ELR (cell line): ENCODE data around the gene PTK7.

Experiments
- DNase-seq: peaks from one replicate; pipeline ENCODE4 v3.0.0-alpha.2; 2015; ENCODE audit warnings: low read depth

Gene PTK7

DNA sequence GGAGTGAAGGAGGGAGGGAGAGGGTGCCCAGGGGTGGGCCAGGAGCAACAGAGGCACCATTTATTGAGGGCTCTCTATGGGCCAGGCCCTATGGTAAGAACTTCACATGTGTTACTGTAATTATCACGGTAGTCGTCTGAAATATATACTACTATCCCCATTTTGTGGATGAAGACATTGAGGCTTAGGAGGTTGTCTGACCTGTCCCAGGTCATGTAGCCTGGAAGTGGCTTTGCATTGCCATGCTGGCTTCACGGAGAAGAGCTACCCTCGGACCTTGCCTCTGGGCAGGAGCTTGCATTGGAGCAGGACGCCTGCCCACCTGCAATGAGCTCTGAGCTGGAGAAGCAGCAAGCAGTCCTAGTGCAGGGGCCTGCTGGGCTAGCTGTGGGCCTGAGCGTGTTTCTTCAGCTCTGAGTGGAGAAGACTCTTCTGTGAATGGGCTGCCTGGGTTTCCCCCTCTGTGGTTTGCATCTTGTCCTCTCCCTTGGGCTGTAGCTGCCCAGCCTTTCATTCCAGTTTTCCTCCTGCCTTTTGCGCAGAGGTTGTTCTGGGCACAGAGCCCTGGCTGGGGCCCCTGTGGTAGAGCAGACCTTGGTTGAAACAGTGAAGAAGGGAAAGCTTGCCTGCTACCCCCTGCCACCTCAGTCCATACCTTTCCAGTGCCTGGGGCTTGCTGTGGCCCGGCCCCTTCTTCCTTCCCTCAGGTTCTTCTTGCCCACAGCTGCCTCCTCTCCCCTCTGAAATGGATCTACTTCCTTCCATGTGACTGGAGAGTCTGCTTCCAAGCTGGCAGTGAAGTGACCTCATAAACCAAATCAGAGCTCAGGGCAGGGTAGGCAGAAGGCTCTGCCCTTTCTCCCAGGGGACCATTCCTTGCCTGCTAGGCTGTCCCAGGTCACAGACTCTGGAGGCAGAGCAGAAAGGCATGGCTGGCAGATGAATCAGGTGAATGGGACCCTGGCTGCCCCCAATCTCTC lies 70.9 kb downstream of the PTK7 start:
- no peak for DNase-seq

DNA sequence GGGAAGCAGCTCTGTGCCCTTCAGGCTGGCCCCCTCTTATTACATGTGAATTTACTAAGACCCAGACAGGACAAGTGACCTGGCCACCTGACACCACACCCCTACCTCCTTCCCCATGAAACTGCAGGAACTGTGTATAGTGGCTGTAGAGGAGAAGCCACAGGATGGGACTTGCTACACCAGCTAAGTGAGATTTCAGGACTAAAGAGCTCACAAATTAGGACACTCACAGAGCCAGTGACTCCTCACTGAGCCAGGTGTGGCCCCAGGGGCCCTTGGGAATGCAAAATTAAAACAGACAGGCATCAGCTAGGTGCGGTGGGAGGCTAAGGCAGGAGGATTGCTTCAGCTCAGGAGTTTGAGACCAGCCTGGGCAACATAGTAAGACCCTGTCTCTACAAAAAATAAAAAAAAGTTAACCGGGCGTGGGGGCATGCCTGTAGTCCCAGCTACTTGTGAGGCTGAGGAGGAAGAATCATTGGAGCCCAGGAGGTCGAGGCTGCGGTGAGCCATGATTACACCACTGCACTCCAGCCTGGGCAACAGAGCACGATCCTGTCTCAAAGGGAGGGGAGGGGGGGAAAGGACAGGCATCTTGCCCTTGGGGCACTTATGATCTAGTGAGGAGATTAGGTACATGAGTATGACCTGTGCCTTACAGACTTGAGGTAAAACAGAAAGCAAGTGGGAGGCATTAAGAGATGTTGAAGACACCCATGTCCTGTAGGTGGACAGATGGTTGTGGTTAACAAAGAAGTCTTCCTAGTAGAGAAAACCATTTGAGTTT lies 71.8 kb downstream of the PTK7 start:
- no peak for DNase-seq

DNA sequence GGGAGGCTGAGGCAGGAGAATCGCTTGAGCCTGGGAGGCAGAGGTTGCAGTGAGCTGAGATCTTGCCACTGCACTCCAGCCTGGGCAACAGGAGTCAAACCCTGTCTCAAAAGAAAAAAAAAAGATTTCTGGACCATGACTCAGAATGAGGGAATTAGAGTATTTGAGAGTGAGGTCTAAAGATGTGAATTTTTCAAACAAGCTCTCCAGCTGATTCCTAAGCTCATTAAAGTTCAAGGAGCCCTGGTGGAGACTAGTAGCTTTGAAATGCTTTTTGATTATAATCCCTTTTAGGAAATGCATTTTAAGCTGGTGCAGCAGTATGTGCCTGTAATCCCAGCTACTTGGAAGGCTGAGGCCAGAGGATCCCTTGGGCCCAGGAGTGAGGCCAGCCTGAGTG lies 73.2 kb downstream of the PTK7 start:
- DNase-seq = peak; percentile 47

DNA sequence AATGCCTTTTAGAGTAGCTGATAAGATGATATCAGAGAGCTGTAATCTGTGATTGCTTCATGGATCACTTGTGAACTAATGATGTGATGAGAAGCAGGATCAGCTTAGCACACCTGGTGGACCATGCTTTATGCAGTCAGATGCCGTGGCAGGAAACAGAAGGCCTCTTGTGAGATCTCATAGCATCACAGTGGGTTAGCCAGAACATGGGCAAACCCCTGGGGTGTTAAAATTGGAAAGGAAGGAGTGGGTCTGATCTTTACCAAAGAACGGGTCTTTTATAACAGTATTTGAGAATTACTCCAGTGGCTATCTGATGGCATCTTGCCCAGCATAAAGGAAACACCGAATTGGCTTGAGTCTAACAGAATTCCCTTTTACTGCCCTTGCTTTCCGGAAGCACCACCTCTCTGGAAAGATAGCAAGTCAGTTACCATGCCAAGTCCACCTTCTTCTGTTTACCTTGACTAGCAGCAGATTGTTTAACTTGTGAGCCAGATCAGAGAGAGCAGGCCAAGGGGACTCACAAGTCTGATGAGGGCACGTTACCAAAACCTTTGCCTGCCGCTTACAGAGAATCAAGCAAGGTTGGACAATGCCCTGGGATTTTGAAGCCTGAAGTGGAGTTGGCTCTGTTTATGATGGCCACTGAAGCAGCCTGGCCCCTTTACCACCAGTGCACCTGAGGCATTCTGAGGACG lies 74.1 kb downstream of the PTK7 start:
- DNase-seq = no peak

DNA sequence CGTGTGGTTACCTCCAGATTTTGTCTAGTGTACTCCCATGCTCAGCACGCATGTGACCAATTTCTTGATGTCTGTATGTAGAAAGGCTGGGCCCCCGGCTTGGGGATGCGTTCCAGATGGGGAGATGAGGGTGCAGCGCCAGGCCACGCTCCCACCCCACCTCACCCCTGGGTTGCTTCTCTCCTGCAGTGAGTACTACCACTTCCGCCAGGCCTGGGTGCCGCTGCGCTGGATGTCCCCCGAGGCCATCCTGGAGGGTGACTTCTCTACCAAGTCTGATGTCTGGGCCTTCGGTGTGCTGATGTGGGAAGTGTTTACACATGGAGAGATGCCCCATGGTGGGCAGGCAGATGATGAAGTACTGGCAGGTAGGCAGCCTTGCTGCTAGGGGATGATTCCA lies 83.5 kb downstream of the PTK7 start:
- DNase-seq = no peak

DNA sequence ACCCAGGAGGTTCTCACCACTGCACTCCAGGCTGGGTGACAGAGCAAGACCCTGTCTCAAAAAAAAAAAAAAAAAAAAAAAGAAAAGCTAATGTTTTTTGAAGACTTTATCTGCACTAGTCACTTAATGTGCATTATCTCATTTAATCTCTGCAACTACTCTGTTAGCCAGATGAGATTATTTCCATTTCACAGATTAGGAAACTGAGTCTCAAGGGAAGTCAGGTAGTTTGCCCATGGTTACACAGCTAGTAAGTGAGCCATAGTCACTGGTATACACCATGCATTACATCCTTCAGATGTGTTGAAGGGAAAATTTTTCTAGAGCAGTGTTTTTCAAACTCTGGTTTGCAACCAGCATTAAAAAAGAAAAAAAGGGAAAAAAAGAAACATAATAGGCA lies 87.8 kb downstream of the PTK7 start:
- no peak for DNase-seq

DNA sequence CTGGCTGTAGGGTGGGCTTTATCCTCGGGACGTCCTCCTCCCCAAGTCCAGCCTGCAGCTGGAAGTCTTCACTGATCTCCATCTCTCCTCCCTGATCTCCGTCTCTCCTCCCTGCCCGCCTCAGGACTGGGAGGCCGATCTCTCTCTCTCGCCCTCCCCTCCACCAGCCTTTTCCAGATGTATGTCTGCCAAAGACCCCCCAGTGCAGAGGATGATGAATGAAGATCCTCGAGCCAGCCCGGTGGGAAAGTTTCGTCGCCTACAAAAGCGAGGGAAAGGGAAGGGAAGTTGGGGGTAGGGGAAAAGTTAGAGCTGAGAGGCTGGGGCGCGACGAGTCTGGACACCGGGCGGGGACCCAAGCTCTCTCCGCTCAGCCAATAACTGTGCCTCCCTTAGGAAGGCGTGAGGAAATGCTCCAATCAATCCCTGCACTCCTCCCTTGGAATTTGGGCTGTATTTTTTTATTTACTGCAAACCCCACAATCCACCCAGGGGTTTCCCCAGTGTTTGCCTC lies 94.4 kb downstream of the PTK7 start:
- peak; percentile 90 for DNase-seq

DNA sequence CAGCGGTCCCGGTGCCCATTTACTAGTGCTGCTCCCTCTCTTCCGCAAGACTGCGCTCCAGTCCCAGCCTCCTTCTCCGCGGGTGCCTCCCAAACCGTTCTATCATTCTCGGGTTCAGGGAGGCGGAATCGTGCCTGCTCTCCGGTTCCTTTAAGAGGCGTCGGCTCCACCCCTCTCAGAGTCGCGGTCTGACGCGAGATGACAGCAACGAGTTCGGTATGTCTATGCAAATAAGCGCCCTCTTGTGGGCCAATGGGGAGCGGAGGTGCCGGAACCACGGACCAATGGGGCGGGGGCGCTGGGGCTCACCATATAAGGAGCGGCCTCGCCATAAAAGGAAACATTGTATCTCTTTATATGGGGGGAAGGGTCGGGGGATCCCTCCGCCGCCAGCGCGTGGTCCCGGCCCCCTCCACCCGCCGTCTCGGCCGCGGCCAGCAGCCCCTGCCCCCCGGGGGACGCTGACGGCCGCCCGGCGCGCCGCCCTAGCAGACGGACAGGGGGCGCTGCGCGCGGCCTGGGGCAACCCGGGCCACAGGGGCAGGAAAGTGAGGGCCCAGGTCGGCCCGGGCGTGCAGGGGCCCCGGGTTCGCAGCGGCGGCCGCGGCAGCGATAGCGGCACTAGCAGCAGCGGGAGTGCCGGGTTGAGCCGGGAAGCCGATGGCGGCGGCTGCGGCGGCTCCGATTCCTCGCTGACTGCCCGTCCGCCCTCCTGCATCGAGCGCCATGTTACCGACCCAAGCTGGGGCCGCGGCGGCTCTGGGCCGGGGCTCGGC lies 95.0 kb downstream of the PTK7 start, which contains the start of gene SRF:
Gene SRF (plus strand): TSS at position 339 of the 776 bp plus-strand sequence. CDS start 388 bp downstream, at position 727.
- DNase-seq = peak; percentile 100

DNA sequence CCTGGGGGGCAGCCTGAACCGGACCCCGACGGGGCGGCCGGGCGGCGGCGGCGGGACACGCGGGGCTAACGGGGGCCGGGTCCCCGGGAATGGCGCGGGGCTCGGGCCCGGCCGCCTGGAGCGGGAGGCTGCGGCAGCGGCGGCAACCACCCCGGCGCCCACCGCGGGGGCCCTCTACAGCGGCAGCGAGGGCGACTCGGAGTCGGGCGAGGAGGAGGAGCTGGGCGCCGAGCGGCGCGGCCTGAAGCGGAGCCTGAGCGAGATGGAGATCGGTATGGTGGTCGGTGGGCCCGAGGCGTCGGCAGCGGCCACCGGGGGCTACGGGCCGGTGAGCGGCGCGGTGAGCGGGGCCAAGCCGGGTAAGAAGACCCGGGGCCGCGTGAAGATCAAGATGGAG lies 95.6 kb downstream of the PTK7 start:
- peak; percentile 38 for DNase-seq

DNA sequence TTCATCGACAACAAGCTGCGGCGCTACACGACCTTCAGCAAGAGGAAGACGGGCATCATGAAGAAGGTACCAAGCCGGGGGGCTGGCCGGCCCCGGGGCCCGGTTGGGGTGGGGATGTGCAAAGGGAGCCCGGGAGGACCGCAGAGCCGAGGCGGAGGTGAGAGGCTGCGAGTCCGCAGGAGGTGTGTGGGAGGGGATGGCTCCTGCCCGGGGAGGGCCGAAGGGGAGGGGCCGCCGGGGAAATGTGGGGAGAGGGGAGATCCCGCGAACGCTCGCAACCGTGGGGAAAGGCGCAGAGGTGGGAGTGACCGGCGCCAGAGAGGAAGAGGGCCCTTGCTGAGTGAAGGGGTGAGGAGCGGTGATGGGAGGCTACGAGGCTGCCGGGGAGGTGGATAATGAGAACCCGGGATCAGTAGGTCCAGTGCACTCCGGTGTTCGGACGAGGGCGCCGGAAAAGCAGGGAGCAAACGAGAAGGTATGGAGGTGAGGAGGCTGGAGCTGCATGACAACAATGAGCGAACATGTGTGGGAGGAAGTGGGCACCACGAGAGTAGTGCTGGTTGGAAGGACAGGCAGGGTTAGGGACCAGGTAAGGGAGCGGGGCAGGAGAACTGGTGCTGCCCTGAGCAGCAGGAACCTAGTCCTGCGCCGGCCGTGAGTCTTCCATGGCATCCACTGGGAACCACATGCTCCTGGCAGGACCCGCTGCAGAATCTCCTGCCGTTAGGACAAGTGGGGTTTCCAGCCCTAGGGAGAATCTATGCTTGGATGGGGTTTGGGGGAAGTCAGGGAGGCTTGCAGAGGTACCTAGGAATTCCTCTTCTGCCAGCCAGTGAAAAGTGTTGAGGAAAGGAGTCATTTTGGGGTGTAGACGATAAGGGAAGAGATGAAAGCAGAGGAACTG lies 96.2 kb downstream of the PTK7 start:
- peak; percentile 58 for DNase-seq

DNA sequence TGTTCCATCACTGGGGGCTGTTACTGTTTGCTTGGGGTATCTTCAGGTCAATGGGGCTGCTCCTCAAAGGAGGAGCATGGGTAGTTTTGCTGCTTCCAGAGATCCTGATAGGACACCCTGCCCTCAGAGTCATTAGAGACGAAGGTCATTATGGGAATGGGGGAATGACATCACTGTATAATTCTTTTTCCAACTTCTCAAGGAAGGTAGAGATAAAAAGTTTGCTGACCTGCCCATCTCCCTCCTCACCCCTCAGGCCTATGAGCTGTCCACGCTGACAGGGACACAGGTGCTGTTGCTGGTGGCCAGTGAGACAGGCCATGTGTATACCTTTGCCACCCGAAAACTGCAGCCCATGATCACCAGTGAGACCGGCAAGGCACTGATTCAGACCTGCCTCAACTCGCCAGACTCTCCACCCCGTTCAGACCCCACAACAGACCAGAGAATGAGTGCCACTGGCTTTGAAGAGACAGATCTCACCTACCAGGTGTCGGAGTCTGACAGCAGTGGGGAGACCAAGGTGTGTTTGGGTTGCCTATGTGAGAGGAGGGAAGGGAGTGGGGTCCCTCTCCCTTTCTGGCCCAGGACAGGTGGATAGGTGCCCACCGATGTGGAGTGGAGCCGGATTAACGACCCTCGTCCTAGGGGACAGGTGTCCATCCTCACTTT lies 97.6 kb downstream of the PTK7 start:
- no peak for DNase-seq

DNA sequence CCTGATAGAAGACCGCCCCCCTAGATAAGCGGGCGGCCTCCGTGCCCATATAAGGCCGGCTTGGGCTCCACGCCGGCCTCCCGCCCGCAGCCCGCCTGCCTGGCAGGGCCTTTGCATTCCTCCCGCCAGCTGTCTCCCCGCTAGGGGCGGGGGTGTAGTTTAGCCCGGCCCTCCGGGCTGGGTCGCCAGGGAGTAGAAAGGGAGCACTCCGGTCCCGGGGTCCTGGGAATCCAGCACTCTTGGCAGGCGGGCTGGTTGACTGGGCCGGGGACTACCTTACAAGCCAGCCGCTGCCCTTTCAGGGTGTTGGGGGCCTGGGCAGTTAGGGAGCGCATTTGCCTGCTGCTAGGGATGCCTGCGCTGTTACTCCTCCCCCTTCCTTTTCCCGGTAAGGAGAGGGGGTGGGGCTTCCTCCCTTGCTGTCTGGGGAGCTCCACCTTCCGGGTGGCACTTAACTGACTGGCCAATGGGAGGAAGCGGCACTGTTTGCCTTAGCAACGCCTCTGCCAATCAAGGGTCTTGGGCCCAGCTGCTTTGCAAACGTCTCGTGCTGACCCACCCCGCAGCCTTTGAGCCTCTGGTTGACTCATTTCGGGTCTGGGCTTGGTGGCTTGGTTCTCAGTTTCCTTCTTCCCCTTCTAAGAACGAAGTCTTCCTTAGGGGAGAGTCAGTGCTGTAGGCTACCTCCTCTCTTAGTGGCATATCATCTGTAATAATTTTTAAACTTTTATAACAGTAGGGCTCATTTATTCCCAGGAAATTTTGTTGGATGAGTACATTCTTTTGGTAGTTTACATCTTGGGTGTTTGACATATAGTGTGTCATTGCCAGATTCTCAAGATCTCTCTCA lies 98.4 kb downstream of the PTK7 start:
- DNase-seq = peak; percentile 100

DNA sequence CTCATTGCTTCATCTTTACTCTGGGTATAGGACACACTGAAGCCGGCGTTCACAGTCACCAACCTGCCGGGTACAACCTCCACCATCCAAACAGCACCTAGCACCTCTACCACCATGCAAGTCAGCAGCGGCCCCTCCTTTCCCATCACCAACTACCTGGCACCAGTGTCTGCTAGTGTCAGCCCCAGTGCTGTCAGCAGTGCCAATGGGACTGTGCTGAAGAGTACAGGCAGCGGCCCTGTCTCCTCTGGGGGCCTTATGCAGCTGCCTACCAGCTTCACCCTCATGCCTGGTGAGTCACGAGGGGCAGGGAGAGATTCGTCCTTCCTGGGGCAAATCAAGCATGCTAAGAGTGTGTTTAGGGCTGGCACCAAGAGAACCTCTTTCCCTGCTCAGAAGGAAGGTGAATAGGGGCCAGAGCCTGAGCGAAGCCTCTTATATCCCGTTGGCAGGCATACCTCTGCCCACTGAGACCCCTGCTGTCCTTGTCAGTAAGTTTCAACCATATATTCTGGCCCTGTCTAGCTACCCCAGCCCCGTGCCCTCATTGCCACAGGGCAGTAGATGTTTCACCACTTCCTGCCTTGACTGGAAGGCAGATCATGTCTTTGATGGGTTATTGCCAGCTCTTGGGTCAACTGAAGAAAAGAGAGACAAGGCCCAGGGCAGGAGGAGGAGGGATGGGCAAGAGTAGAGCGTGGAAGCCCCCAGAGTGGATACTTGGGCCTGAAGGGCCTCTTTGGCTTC lies 99.7 kb downstream of the PTK7 start:
- DNase-seq = no peak

DNA sequence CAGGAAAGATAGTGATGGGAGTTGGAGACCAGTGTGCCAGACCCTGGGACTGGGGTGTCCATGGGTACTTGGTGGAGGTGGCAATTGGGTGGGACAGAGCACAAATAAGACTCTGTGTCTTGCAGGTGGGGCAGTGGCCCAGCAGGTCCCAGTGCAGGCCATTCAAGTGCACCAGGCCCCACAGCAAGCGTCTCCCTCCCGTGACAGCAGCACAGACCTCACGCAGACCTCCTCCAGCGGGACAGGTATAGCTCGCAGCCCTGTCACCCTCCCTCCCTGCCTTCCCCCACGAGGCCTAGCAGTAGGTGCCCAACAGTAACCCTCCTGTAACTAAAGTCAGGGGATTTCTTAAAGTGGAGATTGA lies 100.3 kb downstream of the PTK7 start:
- DNase-seq = no peak

DNA sequence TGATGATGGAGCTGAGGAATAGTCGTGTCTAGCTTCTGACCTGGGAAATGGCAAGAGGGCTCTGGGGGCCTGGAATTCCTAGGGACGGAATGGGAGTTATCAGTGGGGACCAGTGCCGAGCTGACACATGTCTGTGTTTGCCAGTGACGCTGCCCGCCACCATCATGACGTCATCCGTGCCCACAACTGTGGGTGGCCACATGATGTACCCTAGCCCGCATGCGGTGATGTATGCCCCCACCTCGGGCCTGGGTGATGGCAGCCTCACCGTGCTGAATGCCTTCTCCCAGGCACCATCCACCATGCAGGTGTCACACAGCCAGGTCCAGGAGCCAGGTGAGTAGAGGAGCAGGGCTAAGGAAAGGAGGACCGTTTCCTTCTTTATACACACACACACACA lies 102.0 kb downstream of the PTK7 start:
- no peak for DNase-seq

DNA sequence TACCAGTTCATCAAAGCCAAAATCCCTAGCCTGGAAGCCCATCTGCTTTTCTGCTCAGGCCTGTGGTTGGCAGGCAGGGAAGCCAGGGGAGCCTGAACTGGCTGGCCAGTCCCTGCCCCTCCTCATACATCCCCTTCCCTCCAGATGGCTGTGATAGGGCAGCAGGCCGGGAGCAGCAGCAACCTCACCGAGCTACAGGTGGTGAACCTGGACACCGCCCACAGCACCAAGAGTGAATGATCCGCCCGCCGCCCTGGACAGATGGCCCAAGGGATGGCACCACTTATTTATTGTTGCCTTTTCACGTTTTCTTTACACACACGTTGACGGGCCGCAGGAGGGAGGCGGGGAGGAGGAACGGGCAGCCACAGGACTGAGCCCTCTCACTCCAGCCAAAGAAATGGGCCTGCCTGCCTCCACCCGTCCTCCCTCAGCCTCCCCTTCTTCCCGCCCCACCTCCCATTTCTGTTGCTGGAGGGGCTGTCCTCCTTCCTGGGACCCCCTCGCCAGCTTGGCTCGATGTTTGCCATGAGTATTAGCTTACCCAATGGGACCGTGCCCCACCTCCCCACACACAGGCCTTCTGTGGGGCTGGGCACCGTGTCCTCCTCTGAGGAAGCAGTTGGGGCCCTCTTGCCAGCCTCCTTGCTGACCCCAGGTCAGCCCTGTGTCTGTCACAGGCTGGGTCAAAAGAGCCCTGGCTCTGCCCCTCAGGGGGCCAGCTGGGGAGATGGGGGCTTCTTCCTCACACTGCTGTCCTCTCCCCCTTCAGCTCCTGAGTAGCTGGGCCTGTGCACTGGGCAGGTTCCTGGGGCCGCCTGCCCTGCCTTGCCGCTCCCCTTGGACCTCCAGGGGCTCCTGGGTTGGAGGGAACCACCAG lies 103.1 kb downstream of the PTK7 start:
- DNase-seq = no peak

DNA sequence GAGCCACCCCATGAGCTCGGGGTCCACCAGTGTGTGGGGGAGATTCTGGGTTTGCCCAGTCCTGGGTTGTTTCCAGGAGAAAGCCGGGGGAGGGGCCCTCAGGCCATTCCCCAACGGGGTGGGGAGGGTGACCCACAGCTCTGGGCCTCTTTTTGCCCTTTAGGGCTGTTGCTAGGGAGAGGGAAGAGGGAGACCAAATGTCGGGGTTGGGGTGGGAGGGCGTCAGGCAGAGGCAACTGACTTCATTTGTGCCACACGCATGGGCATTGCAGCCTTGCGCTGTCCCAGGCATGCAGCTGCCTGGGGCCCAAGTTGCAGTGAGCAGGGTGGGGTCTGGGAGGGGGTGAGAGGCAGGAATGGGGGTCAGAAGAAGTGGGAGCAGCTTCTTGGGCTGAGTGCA lies 103.9 kb downstream of the PTK7 start:
- no peak for DNase-seq
